HL-60 (cell line): ENCODE data around the gene MYBPC3.

Experiments used
- DNase-seq, 2 experiments: peaks; one replicate each; pipeline ENCODE4 v3.0.0-alpha.2; 2010 to 2020; ENCODE audit warnings: low read depth in 1 of 2, low spot score in 1 of 2
- H3K27ac ChIP-seq: fragments of 250-450 bp; sonication (Bioruptor Pico); replicated peaks from 2 replicates; pipeline ENCODE4 v1.5.1; 2020; ENCODE audit warnings: mild to moderate bottlenecking, moderate library complexity
- H3K27me3 ChIP-seq: fragments of 250-450 bp; sonication (Bioruptor Pico); 2 replicates; pipeline ENCODE4 v1.5.1; 2021; ENCODE audit warnings: mild to moderate bottlenecking, moderate library complexity; ENCODE audit not compliant: insufficient read depth, poor library complexity, severe bottlenecking
- H3K4me3 ChIP-seq: replicated peaks from 2 replicates; pipeline ENCODE4 v1.5.1; 2011; ENCODE audit warnings: mild to moderate bottlenecking, control low read depth, low read length; ENCODE audit not compliant: insufficient read depth
- CTCF ChIP-seq: IDR thresholded peaks from one replicate; pipeline ENCODE4 v1.5.1; 2011; ENCODE audit warnings: low read length, control low read depth, inconsistent platforms; ENCODE audit not compliant: insufficient read depth
- GABPA ChIP-seq: IDR thresholded peaks from 2 replicates; pipeline ENCODE4 v1.6.1; 2012; ENCODE audit warnings: low read depth
- POLR2AphosphoS5 ChIP-seq: IDR thresholded peaks from 2 replicates; pipeline ENCODE4 v1.6.1; 2012; ENCODE audit warnings: low read depth
- REST ChIP-seq: IDR thresholded peaks from 2 replicates; pipeline ENCODE4 v1.6.1; 2012; ENCODE audit warnings: low read depth; ENCODE audit not compliant: insufficient replicate concordance
- SPI1 ChIP-seq: IDR thresholded peaks from 2 replicates; pipeline ENCODE4 v1.6.1; 2012; ENCODE audit warnings: low read depth, mild to moderate bottlenecking, borderline replicate concordance

Gene MYBPC3

GRCh38 chr11:47393163-47394049 lies 40.9 kb upstream of the MYBPC3 start:
- peak; percentile 72 for TF ChIP-seq SPI1
- peak; percentile 39 for TF ChIP-seq REST
- TF ChIP-seq GABPA: no peak
- peak; percentile 62; the same call in 1 of the 2 replicates for TF ChIP-seq POLR2AphosphoS5
- TF ChIP-seq CTCF: no peak
- Histone ChIP-seq H3K27ac (peak overlapping the region; percentile 100), H3K27me3 (no peaks in the 10 kb centered on the region), H3K4me3 (peak overlapping the region; percentile 29)
- DNase-seq: peak; percentile 65 to 80

GRCh38 chr11:47392546-47393162 lies 40.2 kb upstream of the MYBPC3 start:
- H3K27me3 ChIP-seq: no peaks in the 10 kb centered on the region
- TF ChIP-seq POLR2AphosphoS5: no peak
- peak overlapping the region; percentile 100 for H3K27ac ChIP-seq
- DNase-seq: no peak
- no peak overlapping the region for H3K4me3 ChIP-seq

GRCh38 chr11:47391711-47392432 lies 39.4 kb upstream of the MYBPC3 start:
- TF ChIP-seq REST: no peak
- no peak overlapping the region for H3K4me3 ChIP-seq
- H3K27ac ChIP-seq: peak overlapping the region; percentile 100
- H3K27me3 ChIP-seq: no peaks in the 10 kb centered on the region
- DNase-seq: peak in 1 of 2 experiments; percentile 17

DNA sequence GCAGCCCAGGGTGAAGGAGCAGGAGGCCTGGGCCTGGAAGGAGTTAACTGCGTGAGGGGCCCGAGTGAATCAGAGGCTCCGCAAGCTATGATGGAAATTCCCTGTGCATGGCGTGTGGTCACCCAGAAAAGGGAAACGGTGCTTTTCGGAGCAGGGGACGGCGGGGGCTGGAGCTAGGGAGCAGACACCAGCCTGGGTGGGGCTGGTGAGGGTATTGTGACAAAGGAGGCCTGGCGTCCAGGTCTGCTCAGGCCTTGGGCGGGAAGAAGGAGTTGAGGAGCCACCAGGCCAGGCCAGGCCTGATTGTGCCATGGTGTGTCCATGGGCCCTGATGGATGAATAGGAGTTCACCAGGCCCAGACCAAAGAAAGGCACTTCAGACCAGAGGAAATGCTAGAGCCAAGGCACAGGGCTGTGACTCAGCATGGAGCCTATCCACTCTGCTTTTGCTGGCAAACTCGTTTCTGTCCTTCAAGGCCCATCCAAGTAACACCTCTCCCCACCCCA lies 38.6 kb upstream of the MYBPC3 start:
- DNase-seq: peak in 1 of 2 experiments; percentile 90
- peak overlapping the region; percentile 100 for H3K27ac ChIP-seq
- TF ChIP-seq SPI1: peak; percentile 82
- TF ChIP-seq POLR2AphosphoS5: peak; percentile 70
- no peak for TF ChIP-seq CTCF
- H3K4me3 ChIP-seq: no peak overlapping the region
- H3K27me3 ChIP-seq: no peaks in the 10 kb centered on the region
